Keratinocyte (primary cell): ENCODE measurements around the gene DIRAS1. TPM values are rescaled to one million over a fixed set of nuclear protein-coding genes. Genes with fewer than 3 reads are reported as not detected.

Experiments used
- DNase-seq: peaks from one replicate; pipeline ENCODE4 v3.0.0-alpha.2; 2011; ENCODE audit warnings: low read depth, missing footprints, low spot score
- FAIRE-seq: peaks from 2 replicates; lab custom pipeline; 2011; peaks lifted over from hg19 to GRCh38; lab: Jason Lieb, UNC
- H2AFZ ChIP-seq: 2 replicates; pipeline ENCODE4 v1.6.0; 2012; ENCODE audit warnings: low read length, control low read depth, inconsistent platforms; ENCODE audit not compliant: control insufficient read depth
- H3K27ac ChIP-seq: 2 replicates; pipeline ENCODE4 v1.5.1; 2011; ENCODE audit warnings: low read length; ENCODE audit not compliant: control insufficient read depth, insufficient read depth
- H3K27me3 ChIP-seq: 3 replicates; pipeline ENCODE4 v1.6.0; 2011; ENCODE audit warnings: low read length; ENCODE audit not compliant: control insufficient read depth, insufficient read depth; ENCODE audit errors: extremely low read depth
- H3K36me3 ChIP-seq, 2 experiments: 2 replicates in 1 of 2; 3 replicates in 1 of 2; pipeline ENCODE4 v1.5.1; 2011; ENCODE audit warnings: low read length in 2 of 2, mild to moderate bottlenecking in 1 of 2; ENCODE audit not compliant: control insufficient read depth in 2 of 2, insufficient read depth in 2 of 2; ENCODE audit errors: extremely low read depth in 1 of 2
- H3K4me1 ChIP-seq: 3 replicates; pipeline ENCODE4 v1.5.1; 2011; ENCODE audit warnings: low read length; ENCODE audit not compliant: control insufficient read depth, insufficient read depth; ENCODE audit errors: extremely low read depth
- H3K4me2 ChIP-seq: 3 replicates; pipeline ENCODE4 v1.6.0; 2011; ENCODE audit warnings: low read depth, low read length; ENCODE audit not compliant: control insufficient read depth, insufficient read depth; ENCODE audit errors: extremely low read depth
- H3K4me3 ChIP-seq, 3 experiments: fragments of 200-600 bp in 1 of 3; sonication (generic) in 1 of 3; 2 replicates in 2 of 3; 3 replicates in 1 of 3; pipeline ENCODE4 v1.5.1; 2011 to 2016; ENCODE audit warnings: low read length in 3 of 3, mild to moderate bottlenecking in 3 of 3, control low read depth in 2 of 3, inconsistent platforms in 1 of 3, low read depth in 1 of 3, mixed read lengths in 1 of 3, mixed run types in 1 of 3, moderate library complexity in 1 of 3; ENCODE audit not compliant: control insufficient read depth in 2 of 3, insufficient read depth in 2 of 3; ENCODE audit errors: extremely low read depth in 1 of 3
- H3K79me2 ChIP-seq: 2 replicates; pipeline ENCODE4 v1.6.0; 2012; ENCODE audit warnings: low read length; ENCODE audit not compliant: control insufficient read depth, insufficient read depth
- H3K9ac ChIP-seq: 3 replicates; pipeline ENCODE4 v1.6.0; 2011; ENCODE audit warnings: low read length; ENCODE audit not compliant: control insufficient read depth, insufficient read depth; ENCODE audit errors: extremely low read depth
- H3K9me1 ChIP-seq: 3 replicates; pipeline ENCODE4 v1.6.0; 2011; ENCODE audit warnings: low read length; ENCODE audit not compliant: control insufficient read depth, insufficient read depth; ENCODE audit errors: extremely low read depth
- H3K9me3 ChIP-seq: 2 replicates; pipeline ENCODE4 v1.5.1; 2012; ENCODE audit warnings: low read depth, low read length; ENCODE audit not compliant: control insufficient read depth
- H4K20me1 ChIP-seq: 3 replicates; pipeline ENCODE4 v1.6.0; 2011; ENCODE audit warnings: low read length; ENCODE audit not compliant: control insufficient read depth, insufficient read depth; ENCODE audit errors: extremely low read depth
- CTCF ChIP-seq, 3 experiments: IDR thresholded peaks in 1 of 3; conservative IDR thresholded peaks in 1 of 3; optimal IDR thresholded peaks in 1 of 3; 2 replicates in 2 of 3; 3 replicates in 1 of 3; pipeline versions ENCODE3 to v1.5.1; 2011; ENCODE audit warnings: low read length in 3 of 3, mild to moderate bottlenecking in 3 of 3, moderate library complexity in 2 of 3, control low read depth in 1 of 3, inconsistent platforms in 1 of 3; ENCODE audit not compliant: insufficient read depth in 2 of 3; ENCODE audit errors: extremely low read depth in 1 of 3
- EZH2 ChIP-seq: IDR thresholded peaks from one replicate; pipeline ENCODE4 v1.6.1; 2012; ENCODE audit warnings: inconsistent platforms, mild to moderate bottlenecking, low read length, moderate library complexity
- dilution Hi-C: fragments of 300-500 bp; cut with MboI; formaldehyde crosslinking; loops from one replicate; pipeline ENCODE4 v1.7.0; 2020; ENCODE audit warnings: low sequenced_read_pairs; ENCODE audit not compliant: extremely low pct_ligation_motif_present
- polyA plus RNA-seq, 5 experiments: library from polyadenylated mRNA; depleted of rRNA in 3 of 5; stranded (reverse) in 3 of 5; stranded (forward) in 1 of 5; unstranded in 1 of 5; fragments of >200 nt; gene quantifications; 1 replicate in 1 of 5; 2 replicates in 3 of 5; 3 replicates in 1 of 5; pipeline versions ENCODE4 v1.2.1 to v1.2.3, GENCODE V29; 2011 to 2012; ENCODE audit warnings: missing spikeins in 2 of 5, low read depth in 1 of 5, low replicate concordance in 1 of 5

Gene DIRAS1
- polyA plus RNA-seq, 1 donor (not counting 4 experiments of a cell fraction or from before 2014, with no cell fraction given): 0.10 TPM

- H3K4me2 ChIP-seq: no peak overlapping the region
- no peaks in the 10 kb centered on the region for H3K4me1 ChIP-seq
- FAIRE-seq: no peak
- TF ChIP-seq CTCF (optimal IDR thresholded peaks at IDR 0.05 in 1 of 3, IDR thresholded peaks at IDR 0.05 in 1 of 3, conservative IDR thresholded peaks at IDR 0.05 in 1 of 3; ENCODE audit: extremely low read depth in 1 of 3, insufficient read depth in 2 of 3, low read length in 3 of 3) (no peak), EZH2 (no peak)
- no peak overlapping the region for H3K4me3 ChIP-seq
- no peaks in the 10 kb centered on the region for H4K20me1 ChIP-seq
- H3K27me3 ChIP-seq: peaks cover 10% of the 10 kb centered on the region
- H3K9ac ChIP-seq: no peak overlapping the region
- no peak overlapping the region for H2AFZ ChIP-seq
- no peaks in the 10 kb centered on the region for H3K9me3 ChIP-seq
- no peaks in the 10 kb centered on the region for H3K79me2 ChIP-seq
- no peaks in the 10 kb centered on the region for H3K36me3 ChIP-seq
- no peaks in the 10 kb centered on the region for H3K9me1 ChIP-seq
- dilution Hi-C loops: no loop called here
- H3K27ac ChIP-seq: no peak overlapping the region
- DNase-seq: no peak
Measured at GRCh38 chr19:2678044-2678671, 43.0 kb downstream of the DIRAS1 start.

- no peaks in the 10 kb centered on the region for H3K4me1 ChIP-seq
- dilution Hi-C loops: no loop called here
- FAIRE-seq (no peak), DNase-seq (no peak)
- no peak for TF ChIP-seq CTCF (optimal IDR thresholded peaks at IDR 0.05 in 1 of 3, IDR thresholded peaks at IDR 0.05 in 1 of 3, conservative IDR thresholded peaks at IDR 0.05 in 1 of 3; ENCODE audit: extremely low read depth in 1 of 3, insufficient read depth in 2 of 3, low read length in 3 of 3)
- no peak for TF ChIP-seq EZH2
- no peaks in the 10 kb centered on the region for H3K9me1 ChIP-seq
- H3K27me3 ChIP-seq: peaks cover 10% of the 10 kb centered on the region
- H3K9ac ChIP-seq: no peak overlapping the region
- no peaks in the 10 kb centered on the region for H3K9me3 ChIP-seq
- no peaks in the 10 kb centered on the region for H3K36me3 ChIP-seq
- no peak overlapping the region for H3K27ac ChIP-seq
- no peaks in the 10 kb centered on the region for H3K79me2 ChIP-seq
- no peak overlapping the region for H2AFZ ChIP-seq
- H3K4me2 ChIP-seq: no peak overlapping the region
- no peak overlapping the region for H3K4me3 ChIP-seq
- no peaks in the 10 kb centered on the region for H4K20me1 ChIP-seq
Measured at GRCh38 chr19:2676823-2677222, 44.3 kb downstream of the DIRAS1 start.
